Epithelial cell of prostate (primary cell): ENCODE results near the gene PIK3R3.

Experiments used
- DNase-seq: peaks from one replicate; pipeline ENCODE4 v3.0.0-alpha.2; 2011; ENCODE audit warnings: low read depth, low spot score
- H3K27ac ChIP-seq: fragments of 450-650 bp; 2 replicates; pipeline ENCODE4 v1.5.1; 2017; ENCODE audit warnings: mild to moderate bottlenecking

Gene PIK3R3

GRCh38 chr1:46001081-46001785 is 131.2 kb downstream of the PIK3R3 start:
- DNase-seq: no peak
- no peak overlapping the region for H3K27ac ChIP-seq

- DNase-seq: no peak
- H3K27ac ChIP-seq: no peak overlapping the region
These were observed 132.9 kb downstream of the PIK3R3 start for GRCh38 chr1:45999507-45999906.

- DNase-seq: no peak
These were observed 134.3 kb downstream of the PIK3R3 start for GRCh38 chr1:45998020-45998617.

GRCh38 chr1:45995298-45995697 is 137.1 kb downstream of the PIK3R3 start:
- DNase-seq: no peak
- H3K27ac ChIP-seq: no peak overlapping the region

More at GRCh38 chr1:45998020-45998617, 134.3 kb downstream of the PIK3R3 start:
- H3K27ac ChIP-seq: no peak overlapping the region

GRCh38 chr1:45994423-45994822 is 138.0 kb downstream of the PIK3R3 start:
- no peak overlapping the region for H3K27ac ChIP-seq
- DNase-seq: no peak
